Ovary (tissue), 9 donors: ENCODE results near the gene BIN1. TPM values are rescaled to one million over a fixed set of nuclear protein-coding genes. Genes with fewer than 3 reads are reported as not detected.

Experiments used
- DNase-seq, 5 donors: peaks; one replicate each; pipeline ENCODE4 v3.0.0-alpha.2; 2019 to 2020
- H3K27ac ChIP-seq, 2 donors: fragments of 200-600 bp; one replicate each; pipeline versions ENCODE4 v1.5.1 to v1.8.0; 2019 to 2022
- H3K27me3 ChIP-seq: fragments of 200-600 bp; one replicate; pipeline ENCODE4 v1.8.0; 2022
- H3K36me3 ChIP-seq: fragments of 200-600 bp; sonication (generic); one replicate; pipeline ENCODE4 v1.5.1; 2019
- H3K4me1 ChIP-seq: one replicate; pipeline ENCODE4 v1.8.1; 2013; ENCODE audit warnings: mild to moderate bottlenecking, moderate library complexity; ENCODE audit not compliant: insufficient read depth
- H3K4me3 ChIP-seq: fragments of 200-600 bp; sonication (generic); one replicate; pipeline ENCODE4 v1.5.1; 2017
- H3K9me3 ChIP-seq, 2 donors: fragments of 200-600 bp in 1 of 2; sonication (generic) in 1 of 2; one replicate each; pipeline versions ENCODE4 v1.5.1 to v1.8.1; 2013 to 2019; ENCODE audit warnings: mild to moderate bottlenecking in 1 of 2, moderate library complexity in 1 of 2
- CTCF ChIP-seq, 3 donors: fragments of 450-650 bp in 2 of 3; fragments of 200-600 bp in 1 of 3; IDR thresholded peaks; one replicate each; pipeline versions ENCODE4 v1.5.1 to v1.8.0; 2016 to 2022; ENCODE audit warnings: antibody characterized with exemption in 3 of 3, mild to moderate bottlenecking in 1 of 3
- EP300 ChIP-seq: sonication (generic); formaldehyde crosslinking; IDR thresholded peaks from one replicate; pipeline ENCODE4 v1.6.1; 2017; ENCODE audit warnings: antibody characterized with exemption
- POLR2A ChIP-seq: fragments of 450-650 bp; IDR thresholded peaks from one replicate; pipeline ENCODE4 v1.6.1; 2017; ENCODE audit warnings: antibody characterized with exemption, mild to moderate bottlenecking, moderate library complexity
- WGBS, 3 donors: extraction: QIAGEN DNeasy Blood & Tissue Kit in 1 of 3; methylation state at CpG; one replicate each; pipeline versions ENCODE4 v1.1.5 to v1.1.7; 2013 to 2017; 5-methylcytosine and 5-hydroxymethylcytosine counted together
- intact Hi-C, 4 donors: fragments of 100-400 bp; cut with DNase I; formaldehyde crosslinking; loops; one replicate each; pipeline versions ENCODE4 v1.11.0 to v1.15.1; 2022 to 2023
- polyA plus RNA-seq, 2 donors: library from polyadenylated mRNA; stranded (reverse); fragments of 200-250 nt in 1 of 2; fragments of 350-450 nt in 1 of 2; fragmentation: Illumina TruSeq in 1 of 2; extraction: RNeasy Lipid Tissue Mini Kit (QIAGEN cat#74804) in 1 of 2; gene quantifications; one replicate each; pipeline ENCODE4 v1.2.3, GENCODE V29; 2013 to 2014
- total RNA-seq, 7 donors: library from RNA; depleted of rRNA in 2 of 7; stranded (reverse); fragments of >200 nt in 2 of 7; fragmentation: NEBNext Ultra II Directional in 3 of 7; extraction: Animal tissue kit (Norgen Biotek cat#: 25700) in 3 of 7; gene quantifications; one replicate each; pipeline versions ENCODE4 v1.1.0 to v1.2.4, GENCODE V29; 2016 to 2023
- donor health status: DM: no; HTN: no; CAD: no; lungs with moderate emphysema.
- donor health status: DM: no; HTN: no; CAD: no.
- donor health status: Bipolar disorder and iron deficiency.
- donor health status: DM: yes; HTN: yes; CAD: no.
- donor health status: DM: no; HTN: no; CAD: no.
- donor health status: DM: yes; HTN: yes; CAD: no.

BIN1 gene
- total and polyA plus RNA-seq, 9 donors = 16.7 to 77.3 (median 54.0) TPM

GRCh38 chr2:127008265-127009015 is 98.5 kb downstream of the BIN1 start:
- Histone ChIP-seq H3K4me1 (peaks cover 2% of the 10 kb centered on the region), H3K27me3 (no peaks in the 10 kb centered on the region), H3K27ac (no peak overlapping the region), H3K9me3 (no peaks in the 10 kb centered on the region), H3K36me3 (no peaks in the 10 kb centered on the region), H3K4me3 (no peak overlapping the region)
- no peak for TF ChIP-seq EP300
- TF ChIP-seq POLR2A = no peak
- TF ChIP-seq CTCF (IDR thresholded peaks at IDR 0.05) = no peak
- DNase-seq = no peak
- intact Hi-C loops = no loop called here
- WGBS, 3 donors = 79 to 83% (median 81%) methylated on average over 5 of the region's 5 CpGs

- DNase-seq = no peak
- no peaks in the 10 kb centered on the region for H3K36me3 ChIP-seq
- H3K27ac ChIP-seq = no peak overlapping the region
- H3K27me3 ChIP-seq = no peaks in the 10 kb centered on the region
- 70 to 72% (median 72%) methylated on average over 3 of the region's 3 CpGs for WGBS, 3 donors
- TF ChIP-seq POLR2A (no peak), EP300 (no peak), CTCF (IDR thresholded peaks at IDR 0.05) (no peak)
- no peak overlapping the region for H3K4me3 ChIP-seq
- no peaks in the 10 kb centered on the region for H3K9me3 ChIP-seq
- H3K4me1 ChIP-seq = peaks cover 2% of the 10 kb centered on the region
- intact Hi-C loops = no loop called here
Measured at GRCh38 chr2:127007652-127008051, 99.3 kb downstream of the BIN1 start.

- TF ChIP-seq CTCF (IDR thresholded peaks at IDR 0.05) = no peak
- TF ChIP-seq EP300 = no peak
- TF ChIP-seq POLR2A = no peak
- intact Hi-C loops = no loop called here
Measured at GRCh38 chr2:127006962-127007361, 100.0 kb downstream of the BIN1 start.

GRCh38 chr2:127004893-127005600 is 101.9 kb downstream of the BIN1 start:
- no peak overlapping the region for H3K4me3 ChIP-seq
- intact Hi-C loops = no loop called here
- H3K36me3 ChIP-seq = no peaks in the 10 kb centered on the region
- DNase-seq = no peak
- H3K27me3 ChIP-seq = no peaks in the 10 kb centered on the region
- TF ChIP-seq POLR2A = no peak
- no peak for TF ChIP-seq CTCF (IDR thresholded peaks at IDR 0.05)
- TF ChIP-seq EP300 = no peak
- H3K9me3 ChIP-seq = no peaks in the 10 kb centered on the region
- no peak overlapping the region for H3K27ac ChIP-seq
- H3K4me1 ChIP-seq = no peaks in the 10 kb centered on the region
- WGBS, 3 donors = 79 to 84% (median 84%) methylated on average over 6 of the region's 6 CpGs

More at GRCh38 chr2:127006962-127007361, 100.0 kb downstream of the BIN1 start:
- Histone ChIP-seq H3K27ac (no peak overlapping the region), H3K4me3 (no peak overlapping the region), H3K9me3 (no peaks in the 10 kb centered on the region), H3K36me3 (no peaks in the 10 kb centered on the region), H3K4me1 (peaks cover 2% of the 10 kb centered on the region), H3K27me3 (no peaks in the 10 kb centered on the region)
- 77 to 80% (median 77%) methylated on average over 4 of the region's 4 CpGs for WGBS, 3 donors
- DNase-seq = no peak
